Urothelium cell line (cell line): Measurements from ENCODE around the gene IL6R.
A peak's percentile ranks its signal among the peaks of the same experiment; 100 is the strongest.
"Not testable (repeated sequence)": the region's sequence is repeated elsewhere in the genome, so short reads cannot be mapped to it uniquely, and the experiment has no call there.

Experiments used
- DNase-seq: peaks from one replicate; pipeline ENCODE4 v3.0.0; 2011; ENCODE audit warnings: low spot score, mixed read lengths
- FAIRE-seq: peaks from 2 replicates; lab custom pipeline; 2011; peaks lifted over from hg19 to GRCh38; lab: Jason Lieb, UNC

IL6R gene

DNA sequence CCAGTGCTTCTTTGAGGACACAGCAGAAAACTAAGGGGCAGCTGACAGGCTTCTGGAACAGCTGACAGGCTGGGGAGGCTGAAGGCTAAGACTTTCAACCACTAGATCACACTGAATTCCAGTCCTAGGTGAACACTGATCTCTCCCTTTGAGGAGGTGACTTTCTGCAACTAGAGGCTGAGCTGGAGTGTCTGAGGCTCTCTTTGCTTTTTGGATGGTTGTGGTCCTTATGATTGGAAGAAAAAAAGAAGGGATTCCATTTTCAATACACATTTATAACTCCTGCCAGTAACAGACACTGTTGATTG lies 1.4 kb downstream of the IL6R start:
- FAIRE-seq (no peak), DNase-seq (no peak)

DNA sequence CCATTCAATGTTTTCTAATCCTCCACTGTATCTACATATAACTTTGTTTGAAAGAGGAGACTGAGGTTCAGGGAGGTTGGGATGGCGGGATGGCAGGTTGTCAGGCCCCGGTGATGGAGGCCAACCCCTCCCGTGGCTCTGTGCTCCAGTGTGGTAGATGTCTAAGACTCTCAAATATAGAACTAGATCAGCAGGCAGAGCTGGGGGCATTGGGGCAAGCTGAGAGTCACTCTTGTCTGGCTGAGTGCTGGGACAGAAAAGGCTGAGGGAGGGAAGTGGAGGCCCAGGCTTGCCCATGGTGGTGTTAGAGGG lies 1.7 kb downstream of the IL6R start:
- DNase-seq (no peak), FAIRE-seq (no peak)

DNA sequence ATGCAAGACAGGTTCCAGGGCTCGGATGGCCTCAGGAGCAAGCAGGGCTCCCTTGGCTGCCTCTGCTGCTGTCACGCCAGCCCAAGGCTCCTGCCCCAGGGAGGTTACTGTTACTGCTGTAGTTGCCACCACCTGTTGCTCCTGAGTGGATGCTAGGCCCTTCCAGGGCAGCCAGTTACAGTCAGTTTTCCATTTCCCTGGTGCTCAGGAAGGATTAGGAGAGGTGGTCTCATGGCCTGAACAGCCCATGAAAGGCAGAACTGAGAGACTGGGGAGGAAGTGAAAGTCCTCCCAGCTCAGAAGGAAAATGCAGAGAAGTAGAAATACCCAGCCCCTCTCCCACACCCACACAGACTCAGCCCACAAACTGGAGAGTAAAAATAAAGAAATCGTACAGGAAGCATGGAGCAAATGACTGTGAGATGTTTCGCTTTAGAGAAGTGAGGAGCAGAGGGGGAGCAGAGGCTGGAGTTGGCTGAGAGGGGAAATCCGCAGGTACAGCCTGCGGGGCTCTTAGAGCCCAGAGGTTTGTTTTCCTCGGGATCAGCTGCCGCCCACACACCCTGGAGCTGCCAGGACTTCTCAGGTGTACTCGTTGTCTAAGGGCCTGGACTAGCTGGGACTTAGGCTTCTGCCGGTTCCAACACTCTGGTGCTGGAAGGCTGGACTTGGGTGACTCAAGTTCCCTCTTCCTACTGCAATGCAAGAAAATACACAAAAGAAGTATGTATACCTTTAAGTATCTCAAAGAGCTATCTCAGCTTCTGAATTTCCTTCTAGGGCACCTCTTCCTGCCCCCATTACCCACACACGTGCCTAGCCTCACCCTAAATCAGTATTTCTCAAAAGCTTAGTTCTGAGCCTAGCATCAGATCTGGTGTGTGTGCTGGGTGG lies 2.3 kb downstream of the IL6R start:
- no peak for FAIRE-seq
- no peak for DNase-seq

DNA sequence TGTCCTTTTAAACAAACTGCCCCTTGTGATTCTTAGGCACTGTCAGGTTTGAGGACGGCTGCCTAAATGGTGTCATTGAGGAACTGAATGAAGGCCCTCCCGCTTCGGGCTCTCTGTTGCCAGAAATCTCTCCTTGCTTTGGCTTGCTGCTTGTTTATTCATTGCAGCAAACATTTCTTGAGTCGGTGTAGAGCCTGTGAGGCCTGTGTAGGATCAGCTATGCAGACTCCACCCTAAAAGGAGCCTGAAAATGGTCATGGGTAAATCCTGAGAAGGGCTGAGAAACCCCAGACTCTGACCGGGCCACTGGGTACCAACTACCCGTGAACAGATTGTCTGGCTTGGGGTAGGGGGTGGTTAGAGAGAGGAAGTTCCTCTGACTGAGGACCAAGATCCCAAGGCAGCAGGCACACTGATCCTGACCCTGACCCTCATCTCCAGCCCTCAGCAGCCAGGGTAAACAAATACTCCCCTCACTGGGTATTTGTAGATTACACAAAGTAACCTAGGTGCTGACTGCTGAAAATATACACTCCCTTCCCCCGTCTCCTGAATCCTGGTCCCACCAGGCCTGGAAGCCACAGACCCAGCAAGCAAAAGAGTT lies 3.1 kb downstream of the IL6R start:
- FAIRE-seq = no peak
- DNase-seq = no peak

DNA sequence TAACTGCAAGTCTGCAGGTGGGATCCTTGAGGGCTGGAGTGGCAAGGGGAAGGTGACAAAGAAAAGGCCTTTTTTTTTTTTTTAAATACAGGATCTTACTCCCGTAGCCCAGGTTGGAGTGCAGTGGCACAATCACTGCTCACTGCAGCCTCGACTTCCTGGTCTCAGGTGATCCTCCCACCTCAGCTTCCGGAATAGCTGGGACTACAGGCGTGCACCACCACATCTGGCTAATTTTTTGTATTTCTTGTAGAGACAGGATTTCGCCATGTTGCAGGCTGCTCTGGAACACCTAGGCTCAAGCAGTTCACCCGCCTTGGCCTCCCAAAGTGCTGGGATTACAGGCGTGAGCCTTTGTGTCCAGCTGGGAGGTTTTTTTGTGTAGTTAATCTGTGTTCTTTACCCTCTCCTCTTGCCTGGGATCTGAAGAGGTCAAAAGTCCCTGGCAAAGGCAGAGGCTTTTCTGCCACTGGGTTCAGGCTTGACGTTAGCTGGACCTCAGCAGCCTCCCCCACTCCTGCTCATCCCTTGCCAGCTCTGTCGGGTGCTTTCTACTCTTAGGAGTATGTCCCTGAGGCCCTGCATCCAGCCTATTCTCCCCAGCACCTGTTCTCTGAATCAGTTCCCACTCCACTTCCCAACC lies 5.2 kb downstream of the IL6R start:
- FAIRE-seq = no peak
- DNase-seq = no peak

DNA sequence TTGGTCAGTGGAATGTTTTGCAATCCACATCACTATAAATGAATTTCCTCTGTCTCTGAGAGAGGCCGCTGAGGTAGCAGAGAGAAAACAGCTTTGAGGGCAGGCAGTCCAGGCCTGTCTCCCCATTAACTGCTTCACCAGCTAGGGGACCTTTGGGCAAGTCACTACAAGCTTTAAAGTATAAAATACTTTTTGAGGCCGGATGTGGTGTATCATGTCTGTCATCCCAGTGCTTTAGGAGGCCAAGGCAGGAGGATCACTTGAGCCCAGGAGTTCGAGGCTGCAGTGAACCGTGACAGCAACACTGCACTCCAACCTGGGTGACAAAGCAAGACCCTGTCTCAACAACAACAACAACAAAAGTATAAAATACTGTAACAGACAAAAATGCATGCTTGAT lies 6.4 kb downstream of the IL6R start:
- no peak for FAIRE-seq
- no peak for DNase-seq

DNA sequence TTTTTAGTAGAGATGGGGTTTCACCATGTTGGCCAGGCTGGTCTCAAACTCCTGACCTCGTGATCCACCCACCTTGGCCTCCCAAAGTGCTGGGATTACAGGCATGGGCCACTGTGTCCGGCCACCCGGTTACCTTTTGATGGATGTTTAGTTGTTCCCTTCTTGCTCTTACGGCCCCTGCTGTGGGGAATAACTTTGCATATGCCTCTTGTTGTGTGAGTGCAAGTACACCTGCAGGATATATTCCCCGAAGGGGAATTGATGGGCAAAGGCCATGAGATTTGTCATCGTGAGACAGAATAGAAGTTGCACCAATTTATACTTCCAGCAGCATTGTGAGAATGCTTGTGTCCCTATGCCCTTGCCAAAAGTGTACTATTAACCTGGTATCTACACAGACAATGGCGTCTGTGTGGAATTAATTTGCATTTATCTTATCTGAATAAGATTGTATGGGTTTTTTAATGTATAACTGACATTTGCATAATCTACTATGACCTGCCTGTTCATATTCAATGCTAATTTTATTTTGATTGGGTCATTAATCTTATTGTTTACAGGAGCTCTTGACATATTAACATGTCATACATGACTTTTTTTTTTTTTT lies 8.1 kb downstream of the IL6R start:
- FAIRE-seq = no peak

DNA sequence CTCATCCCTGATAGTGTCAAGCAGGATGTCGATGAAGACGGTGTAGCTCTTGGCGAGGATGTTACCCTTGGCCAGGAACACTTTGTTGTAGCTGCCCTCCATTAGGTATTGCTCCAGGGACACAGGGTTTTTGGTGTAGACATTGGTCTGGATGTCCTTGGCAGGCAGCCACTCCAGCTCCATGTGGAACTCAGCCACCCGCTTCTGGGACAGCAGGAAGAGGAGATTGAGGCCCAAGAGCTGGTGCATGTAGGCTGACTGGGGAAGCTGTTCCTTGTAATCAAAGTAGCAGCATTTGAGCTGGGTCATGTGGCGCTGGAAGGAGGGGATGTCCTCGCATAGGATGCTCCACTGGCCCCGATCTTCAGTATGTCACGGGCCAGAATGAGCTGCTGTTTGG lies 9.5 kb downstream of the IL6R start:
- FAIRE-seq (no peak), DNase-seq (no peak)

More for the DNA sequence above, 8.1 kb downstream of the IL6R start:
- no peak for DNase-seq

DNA sequence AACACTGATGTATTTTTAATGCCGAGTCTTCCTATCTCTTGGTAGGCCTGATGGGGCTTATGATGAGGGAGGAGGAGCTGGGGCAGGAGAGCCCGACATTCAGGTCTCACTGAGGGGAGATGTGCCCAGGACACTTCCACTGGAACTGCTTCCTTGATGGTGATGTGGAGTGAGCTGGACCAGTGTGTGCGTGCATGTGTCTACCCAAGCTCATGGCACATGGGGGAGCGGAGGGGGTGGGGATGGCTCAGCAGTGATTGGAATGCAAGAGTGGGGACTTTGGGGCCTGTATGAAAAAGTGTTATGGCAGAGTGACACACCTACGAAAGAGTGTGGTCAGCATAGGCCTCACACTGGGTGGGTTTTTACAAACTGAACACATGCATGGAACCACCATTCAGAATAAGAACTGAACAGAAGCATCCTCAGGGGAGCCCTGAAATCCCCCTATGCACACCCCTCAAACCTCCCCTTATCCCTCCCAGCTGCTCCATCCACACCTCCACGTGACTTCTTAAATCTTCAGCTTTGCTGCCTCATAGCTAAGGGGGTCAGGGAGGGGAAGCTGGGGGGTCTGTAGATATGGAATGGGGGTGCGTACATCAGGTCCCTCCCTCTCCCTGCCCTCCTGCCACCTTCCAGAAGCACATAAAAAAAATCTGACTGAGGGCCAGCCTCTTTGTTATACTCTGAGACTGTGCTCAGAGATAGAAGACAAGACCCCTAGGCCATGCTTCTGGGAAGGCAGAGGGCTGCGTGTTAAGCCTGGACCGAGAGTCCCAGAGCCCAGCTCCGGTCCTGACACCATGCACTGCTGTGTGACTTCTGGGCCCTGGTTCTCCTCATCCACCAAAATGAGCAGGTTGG lies 11.6 kb downstream of the IL6R start:
- no peak for DNase-seq
- FAIRE-seq = no peak

DNA sequence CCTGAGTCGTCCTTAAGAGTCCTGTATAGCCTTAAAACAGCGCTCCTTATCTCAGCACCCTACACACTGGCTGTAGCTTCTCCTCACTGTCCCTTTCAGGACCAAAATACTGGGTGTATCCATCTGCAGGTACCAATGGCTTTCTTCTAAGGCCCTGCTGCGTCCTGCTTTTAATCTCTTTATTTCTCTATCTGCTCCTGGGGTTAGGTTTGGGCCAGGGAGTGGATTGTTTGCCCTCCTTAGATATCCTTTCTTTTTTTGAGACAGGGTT lies 12.1 kb downstream of the IL6R start:
- FAIRE-seq (no peak), DNase-seq (no peak)

DNA sequence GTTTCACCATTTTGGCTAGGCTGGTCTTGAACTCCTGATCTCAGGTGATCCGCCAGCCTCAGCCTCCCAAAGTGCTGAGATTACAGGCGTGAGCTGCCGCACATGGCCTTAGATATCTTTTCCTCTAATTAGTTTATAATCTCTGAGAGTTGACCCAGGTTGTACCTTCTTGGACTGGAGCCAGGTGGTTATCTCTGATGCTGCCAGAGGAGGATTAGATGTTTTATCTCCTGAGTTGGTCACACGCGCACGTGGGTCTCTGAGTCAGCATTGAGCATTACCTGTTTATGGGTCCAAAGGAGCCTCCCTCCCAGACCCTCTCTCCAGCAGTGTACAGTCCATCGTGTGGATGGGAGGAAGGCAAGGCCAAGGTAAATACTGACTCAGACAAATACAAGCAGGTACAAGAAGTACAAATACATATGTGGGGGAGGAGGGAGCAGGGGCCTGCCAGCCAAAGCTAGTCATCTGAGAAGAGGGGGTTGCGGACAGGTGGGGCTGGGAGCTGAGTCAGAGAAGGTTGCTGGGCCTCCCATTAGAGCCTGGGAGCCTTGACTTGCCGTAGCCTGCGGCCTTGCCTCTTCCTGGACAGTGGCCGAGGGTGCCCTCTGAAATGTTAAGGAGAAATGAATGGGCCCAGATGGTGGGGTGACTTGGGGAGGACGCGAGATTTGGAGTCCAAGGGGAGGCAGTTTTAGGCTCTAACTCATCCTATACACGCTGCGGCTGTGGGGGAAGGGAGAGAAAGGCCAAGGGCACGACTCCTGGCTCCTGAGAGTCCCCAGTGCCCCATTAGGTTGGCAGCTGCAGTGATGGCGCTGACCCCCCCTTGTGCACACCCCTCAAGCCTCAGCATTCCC lies 13.1 kb downstream of the IL6R start:
- FAIRE-seq = no peak
- DNase-seq = peak; percentile 77

DNA sequence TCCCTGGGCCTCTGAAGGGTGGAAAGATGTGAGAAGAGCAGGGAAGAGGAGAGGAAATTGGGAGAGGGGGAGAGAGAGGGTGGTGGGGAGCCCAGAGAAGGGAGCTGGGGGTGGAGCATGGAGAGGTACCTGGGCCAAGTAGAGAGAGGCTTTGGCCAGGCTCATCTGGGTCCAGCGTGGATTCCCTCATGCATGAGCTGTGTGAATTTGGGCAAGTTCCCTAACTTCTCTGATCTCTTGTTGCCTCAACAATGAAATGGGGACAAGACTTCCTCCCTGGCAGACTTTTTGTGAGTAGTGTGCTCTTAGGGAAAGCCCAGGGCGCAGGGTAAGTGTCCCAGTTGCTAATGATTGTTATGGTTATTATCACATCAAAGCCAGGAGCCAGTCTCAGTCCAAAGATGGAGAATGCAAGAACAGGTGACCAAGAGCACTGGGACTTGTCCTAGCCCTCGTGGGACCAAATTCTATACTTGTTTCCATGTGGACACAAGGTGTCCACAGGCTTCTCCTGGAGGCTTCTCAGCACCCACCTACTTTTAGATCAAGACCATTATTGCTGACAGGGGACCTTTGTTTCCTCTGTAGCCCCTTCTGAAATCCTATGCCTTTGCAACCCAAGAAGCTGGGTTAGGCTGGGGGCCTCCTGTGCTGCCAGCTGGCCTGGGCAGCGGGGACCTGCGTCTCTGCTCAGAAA lies 13.9 kb downstream of the IL6R start:
- no peak for DNase-seq
- no peak for FAIRE-seq

DNA sequence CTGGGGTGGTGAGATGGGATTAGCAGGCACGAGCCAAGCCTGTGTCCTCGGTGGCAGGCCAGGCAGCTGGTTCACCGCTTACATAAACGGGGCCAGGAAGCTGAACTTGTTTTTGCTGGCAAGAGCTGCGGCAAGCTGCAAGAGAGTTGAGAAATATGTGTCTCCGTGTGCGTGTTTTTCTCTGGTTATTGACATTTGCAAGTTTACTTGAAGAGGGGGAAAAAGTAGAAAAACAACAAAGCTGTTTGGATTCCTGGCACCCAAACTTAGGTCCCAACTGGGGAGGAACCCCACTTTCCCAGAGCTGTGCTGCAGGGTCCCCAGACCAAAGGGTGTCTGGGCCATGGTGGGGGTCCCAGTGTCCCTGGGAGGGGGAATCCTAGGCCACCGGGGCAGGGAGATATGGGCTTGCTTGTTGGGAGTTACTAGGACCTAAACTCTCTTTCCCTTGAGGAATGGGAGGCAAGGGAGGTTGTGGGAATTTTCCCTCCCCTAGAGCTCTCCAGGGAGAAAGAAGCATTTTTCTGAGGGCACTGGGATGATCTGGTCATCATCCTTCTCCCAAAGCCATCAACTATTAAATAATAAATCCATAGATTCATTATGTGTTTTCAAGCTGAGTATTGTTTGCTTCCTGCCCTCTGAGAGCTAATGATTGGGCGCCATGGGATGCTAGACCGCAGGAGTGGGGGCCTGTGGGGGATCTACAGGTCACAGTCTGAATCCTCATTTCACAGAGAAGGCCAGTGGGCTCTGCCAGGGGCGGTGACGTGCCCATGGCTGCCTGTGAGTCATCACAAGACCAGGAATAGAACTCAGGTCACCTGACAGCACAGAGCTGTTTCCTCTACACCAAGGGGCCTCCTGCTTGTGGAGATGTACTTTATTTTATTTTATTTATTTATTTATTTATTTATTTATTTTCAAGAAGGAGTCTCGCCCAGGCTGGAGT lies 14.8 kb downstream of the IL6R start:
- FAIRE-seq = no peak
- peak; percentile 88 for DNase-seq

DNA sequence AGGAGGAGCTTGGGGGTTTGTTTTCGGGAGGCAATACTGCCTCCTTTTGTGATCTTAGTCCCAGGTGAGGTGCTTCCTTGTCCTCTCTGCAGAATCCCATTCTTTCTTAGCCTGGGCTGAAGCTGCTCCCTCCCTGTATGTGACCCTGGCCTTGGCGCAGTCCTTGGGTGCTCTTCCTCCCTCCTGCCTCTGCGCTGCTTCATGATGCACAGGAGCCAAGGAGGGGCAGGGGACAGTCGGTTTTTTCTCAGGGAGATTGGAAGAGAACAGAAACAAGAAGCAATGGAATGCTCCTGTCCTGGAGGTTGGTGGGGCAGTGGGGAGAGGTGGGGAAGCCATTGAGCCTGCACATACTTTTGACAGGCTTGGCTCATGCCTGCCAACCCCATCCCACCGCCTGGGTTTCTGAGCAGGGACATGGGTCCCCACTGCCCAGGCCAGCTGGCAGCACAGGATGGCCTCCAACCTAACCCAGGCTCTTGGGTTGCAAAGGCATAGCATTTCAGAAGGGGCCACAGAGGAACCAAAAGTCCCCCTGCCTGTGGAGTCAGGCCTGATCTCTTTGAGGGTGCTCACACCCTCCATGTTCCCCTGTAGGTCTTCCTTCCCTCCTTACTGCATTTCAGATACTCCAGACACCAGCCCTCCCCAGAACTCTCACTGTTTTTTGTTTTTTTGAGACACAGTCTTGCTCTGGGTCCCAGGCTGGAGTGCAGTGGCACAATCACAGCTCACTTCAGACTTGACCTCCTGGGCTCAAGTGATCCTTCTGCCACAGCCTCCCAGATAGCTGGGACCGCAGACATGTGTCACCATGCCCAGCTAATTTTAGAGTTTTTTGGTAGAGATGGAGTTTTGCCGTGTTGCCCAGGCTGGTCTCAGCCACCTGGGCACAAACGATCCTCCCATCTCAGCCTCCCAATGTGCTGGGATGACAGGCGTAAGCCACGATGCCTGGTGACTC lies 16.1 kb downstream of the IL6R start:
- FAIRE-seq (no peak), DNase-seq (no peak)

DNA sequence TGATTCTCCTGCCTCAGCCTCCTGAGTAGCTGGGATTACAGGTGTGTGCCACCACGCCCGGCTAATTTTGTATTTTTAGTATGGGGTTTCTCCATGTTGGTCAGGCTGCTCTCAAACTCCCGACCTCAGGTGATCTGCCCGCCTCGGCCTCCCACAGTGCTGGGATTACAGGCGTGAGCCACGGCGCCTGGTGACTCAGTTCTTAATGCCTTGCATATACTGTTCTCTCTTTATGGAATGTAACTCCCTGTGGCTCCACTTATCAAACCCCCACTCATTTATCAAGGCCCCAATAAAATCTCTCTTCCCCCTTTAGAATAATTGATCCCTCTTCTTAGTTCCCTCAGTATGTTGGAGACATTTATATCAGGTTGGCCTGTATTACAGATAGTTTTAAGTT lies 16.9 kb downstream of the IL6R start:
- FAIRE-seq = not testable (repeated sequence)

DNA sequence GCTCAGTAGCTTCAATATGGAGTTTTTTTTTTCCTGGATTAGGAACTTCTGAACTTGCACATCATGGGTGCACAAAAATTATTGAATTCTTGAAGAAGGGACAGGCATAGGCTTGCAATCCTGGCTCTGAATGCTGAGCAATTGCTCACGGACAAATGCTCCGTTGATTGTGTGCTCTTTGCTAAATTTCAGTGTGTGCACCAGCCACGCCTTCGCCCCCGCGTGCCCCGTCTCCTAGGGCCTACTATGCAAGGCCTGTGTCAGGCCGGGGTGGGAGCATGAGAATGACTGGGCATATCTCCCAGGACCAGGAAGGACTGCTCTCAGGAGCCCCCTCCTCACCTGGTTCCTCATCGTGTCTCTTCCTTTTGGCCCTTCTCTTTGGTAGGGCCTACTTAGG lies 17.4 kb downstream of the IL6R start:
- no peak for FAIRE-seq
- no peak for DNase-seq

More for the DNA sequence above, 16.9 kb downstream of the IL6R start:
- not testable (repeated sequence) for DNase-seq

DNA sequence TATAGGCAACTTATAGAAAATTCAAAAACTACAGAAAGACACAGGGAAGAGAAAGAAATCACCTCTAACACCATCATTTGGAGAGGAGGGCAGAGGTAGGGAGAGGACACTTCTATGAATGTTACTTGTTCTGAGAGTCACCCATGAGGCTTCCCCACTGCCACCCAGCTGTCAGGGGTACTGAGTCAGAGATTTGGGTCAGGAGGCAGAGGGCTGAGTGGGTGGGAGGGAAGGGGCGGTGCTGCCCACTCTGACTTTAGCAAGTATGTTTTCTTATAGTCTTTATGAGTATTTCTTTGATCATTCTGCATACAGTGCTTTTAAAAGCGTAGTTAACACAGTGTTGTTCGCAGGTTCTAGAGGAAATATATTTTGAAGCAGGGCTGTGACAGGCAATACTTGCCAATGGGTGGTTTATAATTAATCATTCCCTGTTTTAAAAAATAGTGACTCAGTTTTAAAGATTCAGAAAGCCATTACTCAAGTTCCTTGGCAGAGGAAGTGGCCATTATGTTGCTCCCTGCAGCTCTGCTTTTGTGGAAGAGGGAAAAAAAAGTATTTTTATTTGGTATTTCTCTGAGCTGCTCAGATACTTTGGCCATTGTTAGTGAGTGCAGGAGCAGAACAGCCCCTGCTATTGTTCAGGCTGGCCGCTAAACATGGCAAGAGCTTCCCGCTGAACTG lies 18.3 kb downstream of the IL6R start:
- peak; percentile 40 for DNase-seq
- FAIRE-seq = no peak
